IMR-90 (cell line): Measurements from ENCODE around the gene RTRAF.

Experiments
- POLR2A ChIP-seq: IDR thresholded peaks from 2 replicates; pipeline ENCODE4 v1.6.1; 2012; ENCODE audit warnings: mild to moderate bottlenecking, low read depth, low read length
- TF ChIP-seq, protein P1 (sequence below): conservative IDR thresholded peaks from 2 replicates; pipeline ENCODE4 v1.5.1; 2012; ENCODE audit warnings: mild to moderate bottlenecking, low read depth, low read length, improper control_type of control experiment

DNA sequence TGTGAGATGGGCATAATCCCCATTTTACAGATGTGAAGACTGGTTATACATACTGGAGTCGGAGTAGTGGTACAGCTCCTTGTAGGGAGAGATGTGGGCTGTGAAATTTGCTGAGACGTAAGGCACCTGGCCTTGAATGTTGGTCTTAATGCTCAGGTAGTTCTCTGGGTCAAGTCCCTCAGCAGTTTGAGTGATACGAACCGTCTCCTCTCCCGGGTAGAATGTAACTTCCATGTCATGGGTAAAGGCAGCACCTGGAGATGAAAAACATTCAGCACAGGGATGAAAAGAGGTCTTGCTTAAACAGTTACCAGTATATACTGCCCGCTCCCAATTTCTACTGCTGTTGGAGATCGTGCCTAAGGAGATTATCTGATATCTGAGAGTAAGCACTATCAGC, 51.3 kb downstream of the RTRAF start:
- TF ChIP-seq POLR2A: no peak
- TF ChIP-seq, protein P1, sequence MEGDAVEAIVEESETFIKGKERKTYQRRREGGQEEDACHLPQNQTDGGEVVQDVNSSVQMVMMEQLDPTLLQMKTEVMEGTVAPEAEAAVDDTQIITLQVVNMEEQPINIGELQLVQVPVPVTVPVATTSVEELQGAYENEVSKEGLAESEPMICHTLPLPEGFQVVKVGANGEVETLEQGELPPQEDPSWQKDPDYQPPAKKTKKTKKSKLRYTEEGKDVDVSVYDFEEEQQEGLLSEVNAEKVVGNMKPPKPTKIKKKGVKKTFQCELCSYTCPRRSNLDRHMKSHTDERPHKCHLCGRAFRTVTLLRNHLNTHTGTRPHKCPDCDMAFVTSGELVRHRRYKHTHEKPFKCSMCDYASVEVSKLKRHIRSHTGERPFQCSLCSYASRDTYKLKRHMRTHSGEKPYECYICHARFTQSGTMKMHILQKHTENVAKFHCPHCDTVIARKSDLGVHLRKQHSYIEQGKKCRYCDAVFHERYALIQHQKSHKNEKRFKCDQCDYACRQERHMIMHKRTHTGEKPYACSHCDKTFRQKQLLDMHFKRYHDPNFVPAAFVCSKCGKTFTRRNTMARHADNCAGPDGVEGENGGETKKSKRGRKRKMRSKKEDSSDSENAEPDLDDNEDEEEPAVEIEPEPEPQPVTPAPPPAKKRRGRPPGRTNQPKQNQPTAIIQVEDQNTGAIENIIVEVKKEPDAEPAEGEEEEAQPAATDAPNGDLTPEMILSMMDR: no peak
